ENCODE measurements around the gene ZNF439.
A peak's percentile ranks its signal among the peaks of the same experiment; 100 is the strongest.
"Not testable (repeated sequence)": the region's sequence is repeated elsewhere in the genome, so short reads cannot be mapped to it uniquely, and the experiment has no call there.

ZNF439 gene

GRCh38 chr19:11879687-11880266 lies 31.3 kb downstream of the ZNF439 start:
- H3K4me3 ChIP-seq (ENCODE audit: low read depth, low read length) = not testable (repeated sequence)
- peak; percentile 9; the same call in 1 of the 2 replicates for TF ChIP-seq CTCF (IDR thresholded peaks at IDR 0.05; ENCODE audit: low read depth, low read length)

- H3K4me3 ChIP-seq (ENCODE audit: low read depth, low read length) = no peak overlapping the region
- TF ChIP-seq CTCF (IDR thresholded peaks at IDR 0.05; ENCODE audit: low read depth, low read length) = no peak
Observed at GRCh38 chr19:11880598-11880997, 32.1 kb downstream of the ZNF439 start.

- H3K4me3 ChIP-seq (ENCODE audit: low read depth, low read length) = no peak overlapping the region
- TF ChIP-seq CTCF (IDR thresholded peaks at IDR 0.05; ENCODE audit: low read depth, low read length) = peak; percentile 68
Observed at GRCh38 chr19:11881151-11881800, 32.8 kb downstream of the ZNF439 start.

GRCh38 chr19:11882606-11883005 lies 34.1 kb downstream of the ZNF439 start:
- TF ChIP-seq CTCF (IDR thresholded peaks at IDR 0.05; ENCODE audit: low read depth, low read length) = no peak
- H3K4me3 ChIP-seq (ENCODE audit: low read depth, low read length) = no peak overlapping the region

GRCh38 chr19:11887234-11887610 lies 38.7 kb downstream of the ZNF439 start:
- TF ChIP-seq CTCF (IDR thresholded peaks at IDR 0.05; ENCODE audit: low read depth, low read length) = no peak

GRCh38 chr19:11887611-11888531 lies 39.3 kb downstream of the ZNF439 start, which contains the start of gene ZNF69:
Gene ZNF69, plus strand, starts transcription at chr19:11887782. Its CDS starts 142 bp downstream, at chr19:11887924.
- peak within 1 kb of the TSS; percentile 85 for H3K4me3 ChIP-seq (ENCODE audit: low read depth, low read length)
- TF ChIP-seq CTCF (IDR thresholded peaks at IDR 0.05; ENCODE audit: low read depth, low read length) = no peak

More at GRCh38 chr19:11887234-11887610, 38.7 kb downstream of the ZNF439 start:
- H3K4me3 ChIP-seq (ENCODE audit: low read depth, low read length) = peak overlapping the region; percentile 85

GRCh38 chr19:11889901-11890300 lies 41.4 kb downstream of the ZNF439 start:
- H3K4me3 ChIP-seq (ENCODE audit: low read depth, low read length) = not testable (repeated sequence)

Measured in WI38 (cell line).